ENCODE results near the gene EIF4E1B.

EIF4E1B gene

GRCh38 chr5:176694146-176694545, 63.7 kb downstream of the EIF4E1B start:
- DNase-seq = no peak

GRCh38 chr5:176694631-176695030, 64.2 kb downstream of the EIF4E1B start:
- DNase-seq = no peak

- no peak for DNase-seq
Observed at GRCh38 chr5:176695073-176695472, 64.6 kb downstream of the EIF4E1B start.

Measured in RPMI8226 (cell line).